HG03469 (cell line): ENCODE results near the gene STOX2.

Experiments
- ATAC-seq: cut with Tn5 transposase; IDR thresholded peaks from one replicate; pipeline ENCODE4 v1.9.1; 2021; ENCODE audit warnings: mild to moderate bottlenecking, moderate library complexity, moderate number of reproducible peaks; ENCODE audit not compliant: unreplicated experiment

The STOX2 gene

GRCh38 chr4:184066584-184067300 is 161.6 kb downstream of the STOX2 start:
- no peak for ATAC-seq

GRCh38 chr4:184067931-184068554 is 162.9 kb downstream of the STOX2 start:
- ATAC-seq, result no peak
